GM18498 (cell line): ENCODE results near the gene FMNL1.

Source experiments
- ATAC-seq: cut with Tn5 transposase; IDR thresholded peaks from one replicate; pipeline ENCODE4 v1.9.1; 2021; ENCODE audit warnings: mild to moderate bottlenecking, moderate library complexity; ENCODE audit not compliant: unreplicated experiment

Gene FMNL1

GRCh38 chr17:45256114-45256966, 34.7 kb downstream of the FMNL1 start:
- ATAC-seq = no peak

GRCh38 chr17:45257115-45257514, 35.4 kb downstream of the FMNL1 start:
- ATAC-seq = no peak

- ATAC-seq = no peak
Observed at GRCh38 chr17:45258981-45259380, 37.3 kb downstream of the FMNL1 start.

GRCh38 chr17:45260204-45260783, 38.6 kb downstream of the FMNL1 start:
- ATAC-seq = no peak

- peak; percentile 51 for ATAC-seq
Observed at GRCh38 chr17:45261577-45262515, 40.2 kb downstream of the FMNL1 start, which contains the start of gene SPATA32. Gene SPATA32 (minus strand): TSS chr17:45262094. CDS start chr17:45262016, 78 bp downstream.

- ATAC-seq = no peak
Observed at GRCh38 chr17:45262516-45263476, 41.1 kb downstream of the FMNL1 start.

- ATAC-seq = no peak
Observed at GRCh38 chr17:45263477-45263860, 41.8 kb downstream of the FMNL1 start.

- no peak for ATAC-seq
Observed at GRCh38 chr17:45264430-45264829, 42.7 kb downstream of the FMNL1 start.

- ATAC-seq = no peak
Observed at GRCh38 chr17:45264988-45265387, 43.3 kb downstream of the FMNL1 start.

- ATAC-seq = no peak
Observed at GRCh38 chr17:45265821-45266220, 44.1 kb downstream of the FMNL1 start.

GRCh38 chr17:45266372-45266926, 44.8 kb downstream of the FMNL1 start:
- no peak for ATAC-seq

- no peak for ATAC-seq
Observed at GRCh38 chr17:45267436-45268055, 45.9 kb downstream of the FMNL1 start.

GRCh38 chr17:45269912-45270311, 48.2 kb downstream of the FMNL1 start:
- no peak for ATAC-seq

- no peak for ATAC-seq
Observed at GRCh38 chr17:45270828-45271418, 49.2 kb downstream of the FMNL1 start.

- no peak for ATAC-seq
Observed at GRCh38 chr17:45271603-45272002, 49.9 kb downstream of the FMNL1 start.

- no peak for ATAC-seq
Observed at GRCh38 chr17:45273551-45273957, 51.9 kb downstream of the FMNL1 start.

- no peak for ATAC-seq
Observed at GRCh38 chr17:45274033-45274432, 52.3 kb downstream of the FMNL1 start.

GRCh38 chr17:45276031-45276430, 54.3 kb downstream of the FMNL1 start:
- no peak for ATAC-seq
